Brain microvascular endothelial cell (primary cell): ENCODE measurements around the gene FARP1.

ENCODE experiments used
- DNase-seq: peaks from one replicate; pipeline ENCODE4 v3.0.0-alpha.2; 2020
- H3K27ac ChIP-seq: fragments of 250-450 bp; sonication (Bioruptor Pico); 2 replicates; pipeline ENCODE4 v1.5.1; 2020; ENCODE audit warnings: mild to moderate bottlenecking, moderate library complexity
- H3K27me3 ChIP-seq: fragments of 250-450 bp; sonication (Bioruptor Pico); replicated peaks from 2 replicates; pipeline ENCODE4 v1.5.1; 2020; ENCODE audit warnings: mild to moderate bottlenecking
- H3K36me3 ChIP-seq: fragments of 250-450 bp; sonication (Bioruptor Pico); replicated peaks from 2 replicates; pipeline ENCODE4 v1.5.1; 2020; ENCODE audit warnings: mild to moderate bottlenecking
- H3K4me3 ChIP-seq: 2 replicates; pipeline ENCODE4 v1.5.1; 2011; ENCODE audit warnings: low read depth, mild to moderate bottlenecking, control low read depth, low read length, moderate library complexity
- CTCF ChIP-seq: IDR thresholded peaks from 2 replicates; pipeline ENCODE4 v1.5.1; 2011; ENCODE audit warnings: low read depth, mild to moderate bottlenecking, moderate library complexity, low read length, control low read depth, inconsistent platforms; ENCODE audit errors: missing control alignments
- in situ Hi-C: cut with HindIII; loops from 2 replicates; pipeline ENCODE4 v1.10.0; 2017; ENCODE audit warnings: low sequenced_read_pairs, low pct_ligation_motif_present

FARP1 gene

GRCh38 chr13:98208606-98209005 is 65.7 kb downstream of the FARP1 start:
- H3K4me3 ChIP-seq: no peak overlapping the region
- peak overlapping the region; percentile 19 for H3K27ac ChIP-seq
- DNase-seq: no peak
- no peaks in the 10 kb centered on the region for H3K36me3 ChIP-seq
- in situ Hi-C loops: no loop called here
- no peaks in the 10 kb centered on the region for H3K27me3 ChIP-seq
- TF ChIP-seq CTCF: no peak

GRCh38 chr13:98212763-98213162 is 69.9 kb downstream of the FARP1 start:
- no peak overlapping the region for H3K27ac ChIP-seq
- H3K27me3 ChIP-seq: no peaks in the 10 kb centered on the region
- no peak overlapping the region for H3K4me3 ChIP-seq
- H3K36me3 ChIP-seq: no peaks in the 10 kb centered on the region
- TF ChIP-seq CTCF: no peak
- no peak for DNase-seq
- in situ Hi-C loops: no loop called here

- DNase-seq: no peak
- in situ Hi-C loops: no loop called here
- TF ChIP-seq CTCF: no peak
- Histone ChIP-seq H3K36me3 (no peaks in the 10 kb centered on the region), H3K4me3 (no peak overlapping the region), H3K27ac (no peak overlapping the region), H3K27me3 (no peaks in the 10 kb centered on the region)
These were observed 70.5 kb downstream of the FARP1 start for GRCh38 chr13:98213354-98213753.

GRCh38 chr13:98214008-98214643 is 71.2 kb downstream of the FARP1 start:
- no peak overlapping the region for H3K4me3 ChIP-seq
- H3K27ac ChIP-seq: peak overlapping the region; percentile 3
- TF ChIP-seq CTCF: no peak
- in situ Hi-C loops: no loop called here
- DNase-seq: no peak
- H3K27me3 ChIP-seq: no peaks in the 10 kb centered on the region
- H3K36me3 ChIP-seq: no peaks in the 10 kb centered on the region

GRCh38 chr13:98214707-98215106 is 71.8 kb downstream of the FARP1 start:
- Histone ChIP-seq H3K36me3 (no peaks in the 10 kb centered on the region), H3K27ac (peak overlapping the region; percentile 3), H3K4me3 (no peak overlapping the region), H3K27me3 (no peaks in the 10 kb centered on the region)
- no peak for DNase-seq
- in situ Hi-C loops: no loop called here
- TF ChIP-seq CTCF: no peak

- Histone ChIP-seq H3K27me3 (no peaks in the 10 kb centered on the region), H3K4me3 (no peak overlapping the region), H3K36me3 (no peaks in the 10 kb centered on the region), H3K27ac (peak overlapping the region; percentile 85)
- no peak for DNase-seq
- no peak for TF ChIP-seq CTCF
- in situ Hi-C loops: no loop called here
These were observed 72.6 kb downstream of the FARP1 start for GRCh38 chr13:98215508-98215907.
